Neural progenitor cell (in vitro differentiated cells): ENCODE results near the gene ANGEL2. TPM values are rescaled to one million over a fixed set of nuclear protein-coding genes. Genes with fewer than 3 reads are reported as not detected.
"Not testable (repeated sequence)": the region's sequence is repeated elsewhere in the genome, so short reads cannot be mapped to it uniquely, and the experiment has no call there.

Experiments used
- DNase-seq: peaks from one replicate; pipeline ENCODE4 v3.0.0-alpha.2; 2016; ENCODE audit warnings: low spot score
- H2AFZ ChIP-seq: fragments of 200-600 bp; sonication (generic); replicated peaks from 2 replicates; pipeline ENCODE4 v1.6.1; 2016; ENCODE audit warnings: antibody characterized with exemption
- H3F3A ChIP-seq: fragments of 200-600 bp; sonication (generic); 2 replicates; pipeline ENCODE4 v1.6.1; 2016; ENCODE audit warnings: antibody characterized with exemption, low read depth
- H3K27ac ChIP-seq: fragments of 200-600 bp; sonication (generic); 2 replicates; pipeline ENCODE4 v1.5.1; 2016; ENCODE audit warnings: mild to moderate bottlenecking
- H3K27me3 ChIP-seq: fragments of 200-600 bp; sonication (generic); 2 replicates; pipeline ENCODE4 v1.6.1; 2016; ENCODE audit warnings: mild to moderate bottlenecking, moderate library complexity
- H3K36me3 ChIP-seq: fragments of 200-600 bp; sonication (generic); 2 replicates; pipeline ENCODE4 v1.5.1; 2016
- H3K4me1 ChIP-seq: fragments of 200-600 bp; sonication (generic); 2 replicates; pipeline ENCODE4 v1.6.1; 2016; ENCODE audit warnings: mixed run types
- H3K4me2 ChIP-seq: fragments of 200-600 bp; sonication (generic); 2 replicates; pipeline ENCODE4 v1.6.1; 2016
- H3K4me3 ChIP-seq: fragments of 200-600 bp; sonication (generic); 2 replicates; pipeline ENCODE4 v1.5.1; 2016
- H3K79me2 ChIP-seq: fragments of 200-600 bp; sonication (generic); 2 replicates; pipeline ENCODE4 v1.6.1; 2016; ENCODE audit warnings: low read depth
- H3K9ac ChIP-seq: fragments of 200-600 bp; sonication (generic); 2 replicates; pipeline ENCODE4 v1.6.1; 2016
- H3K9me3 ChIP-seq: fragments of 200-600 bp; sonication (generic); 2 replicates; pipeline ENCODE4 v1.5.1; 2016; ENCODE audit warnings: low read depth
- H4K20me1 ChIP-seq: fragments of 200-600 bp; sonication (generic); 2 replicates; pipeline ENCODE4 v1.6.1; 2016; ENCODE audit warnings: low read depth
- H3K27ac Mint-ChIP-seq: 3 replicates; pipeline ENCODE4 v1.8.0; 2021; ENCODE audit warnings: mixed read lengths
- H3K27me3 Mint-ChIP-seq: 2 replicates; pipeline ENCODE4 v1.8.0; 2022; ENCODE audit warnings: low read depth, mild to moderate bottlenecking, inconsistent platforms, moderate library complexity, mixed read lengths; ENCODE audit not compliant: insufficient read depth
- H3K36me3 Mint-ChIP-seq: 3 replicates; pipeline ENCODE4 v1.8.0; 2021; ENCODE audit warnings: mixed read lengths
- H3K4me1 Mint-ChIP-seq: 3 replicates; pipeline ENCODE4 v1.8.0; 2021; ENCODE audit warnings: mixed read lengths
- H3K4me3 Mint-ChIP-seq: 3 replicates; pipeline ENCODE4 v1.8.0; 2021; ENCODE audit warnings: mild to moderate bottlenecking, moderate library complexity, mixed read lengths
- H3K9me3 Mint-ChIP-seq: 3 replicates; pipeline ENCODE4 v1.8.0; 2020; ENCODE audit warnings: mixed read lengths
- CTCF ChIP-seq: fragments of 200-600 bp; sonication (generic); IDR thresholded peaks from 2 replicates; pipeline ENCODE4 v1.5.1; 2017; ENCODE audit warnings: antibody characterized with exemption, mild to moderate bottlenecking
- EZH2 ChIP-seq: fragments of 200-600 bp; sonication (generic); IDR thresholded peaks from 2 replicates; pipeline ENCODE4 v1.6.1; 2017; ENCODE audit warnings: antibody characterized with exemption, mild to moderate bottlenecking, moderate library complexity
- EZH2phosphoT487 ChIP-seq: fragments of 200-600 bp; sonication (generic); IDR thresholded peaks from 2 replicates; pipeline ENCODE4 v1.6.1; 2017; ENCODE audit warnings: antibody characterized with exemption
- total RNA-seq: library from RNA; depleted of rRNA; stranded (reverse); fragments of >200 nt; gene quantifications from 2 replicates; pipeline ENCODE4 v1.2.3, GENCODE V29; 2015; ENCODE audit warnings: low replicate concordance

ANGEL2 gene
- total RNA-seq, 1 donor from 2014 or later: 101 TPM

GRCh38 chr1:212994926-212995325 is 20.7 kb downstream of the ANGEL2 start:
- Histone ChIP-seq H3K27ac (no peak overlapping the region), H3K79me2 (no peaks in the 10 kb centered on the region), H3K27me3 (no peaks in the 10 kb centered on the region), H3K4me3 (no peak overlapping the region), H3K4me2 (no peak overlapping the region), H3K9me3 (no peaks in the 10 kb centered on the region), H3K4me1 (no peaks in the 10 kb centered on the region), H3F3A (peaks cover 24% of the 10 kb centered on the region), H4K20me1 (no peaks in the 10 kb centered on the region), H2AFZ (no peak overlapping the region), H3K9ac (no peak overlapping the region), H3K36me3 (peaks cover 15% of the 10 kb centered on the region)
- Mint-ChIP-seq H3K36me3 (peaks cover 17% of the 10 kb centered on the region), H3K4me1 (no peaks in the 10 kb centered on the region), H3K27ac (no peak overlapping the region), H3K27me3 (no peaks in the 10 kb centered on the region), H3K9me3 (no peaks in the 10 kb centered on the region), H3K4me3 (no peak overlapping the region)
- DNase-seq: no peak
- no peak for TF ChIP-seq EZH2phosphoT487
- TF ChIP-seq CTCF: no peak

- H3K36me3 Mint-ChIP-seq: peaks cover 13% of the 10 kb centered on the region
- H2AFZ ChIP-seq, H3K27ac Mint-ChIP-seq: not testable (repeated sequence)
These were observed 21.7 kb downstream of the ANGEL2 start for GRCh38 chr1:212993960-212994359.

GRCh38 chr1:212990276-212990675 is 25.4 kb downstream of the ANGEL2 start:
- no peak overlapping the region for H3K4me2 ChIP-seq
- no peaks in the 10 kb centered on the region for H4K20me1 ChIP-seq
- Mint-ChIP-seq H3K27me3 (peaks cover 2% of the 10 kb centered on the region), H3K4me3 (no peak overlapping the region), H3K9me3 (no peaks in the 10 kb centered on the region), H3K36me3 (peaks cover 5% of the 10 kb centered on the region), H3K27ac (no peak overlapping the region), H3K4me1 (no peaks in the 10 kb centered on the region)
- H3F3A ChIP-seq: peaks cover 16% of the 10 kb centered on the region
- no peaks in the 10 kb centered on the region for H3K79me2 ChIP-seq
- no peaks in the 10 kb centered on the region for H3K9me3 ChIP-seq
- TF ChIP-seq EZH2: no peak
- TF ChIP-seq CTCF: no peak
- no peak for TF ChIP-seq EZH2phosphoT487
- H3K27me3 ChIP-seq: no peaks in the 10 kb centered on the region
- no peak overlapping the region for H2AFZ ChIP-seq
- no peak for DNase-seq
- H3K36me3 ChIP-seq: peaks cover 11% of the 10 kb centered on the region
- H3K27ac ChIP-seq: no peak overlapping the region
- no peak overlapping the region for H3K9ac ChIP-seq
- no peak overlapping the region for H3K4me3 ChIP-seq
- no peaks in the 10 kb centered on the region for H3K4me1 ChIP-seq

More at GRCh38 chr1:212993960-212994359, 21.7 kb downstream of the ANGEL2 start:
- H3K9me3 ChIP-seq, H3K4me1 ChIP-seq, H3K4me3 Mint-ChIP-seq, H3K4me1 Mint-ChIP-seq, DNase-seq, H3K4me3 ChIP-seq, H3K79me2 ChIP-seq, H3K9ac ChIP-seq, H3K9me3 Mint-ChIP-seq, H3K27me3 ChIP-seq, H4K20me1 ChIP-seq, H3K27me3 Mint-ChIP-seq, H3K4me2 ChIP-seq, H3K27ac ChIP-seq: not testable (repeated sequence)
- H3F3A ChIP-seq: peaks cover 30% of the 10 kb centered on the region
- H3K36me3 ChIP-seq: peaks cover 12% of the 10 kb centered on the region

GRCh38 chr1:212987702-212988322 is 27.9 kb downstream of the ANGEL2 start:
- Histone ChIP-seq H3K9me3 (no peaks in the 10 kb centered on the region), H3K4me2 (no peak overlapping the region), H3K27me3 (no peaks in the 10 kb centered on the region), H3K9ac (no peak overlapping the region), H3F3A (peaks cover 7% of the 10 kb centered on the region), H2AFZ (no peak overlapping the region), H3K36me3 (no peaks in the 10 kb centered on the region), H4K20me1 (no peaks in the 10 kb centered on the region), H3K4me3 (no peak overlapping the region), H3K4me1 (no peaks in the 10 kb centered on the region), H3K27ac (peak overlapping the region; percentile 53), H3K79me2 (no peaks in the 10 kb centered on the region)
- H3K4me1 Mint-ChIP-seq: peaks cover 4% of the 10 kb centered on the region
- no peak overlapping the region for H3K4me3 Mint-ChIP-seq
- peaks cover 5% of the 10 kb centered on the region for H3K36me3 Mint-ChIP-seq
- H3K9me3 Mint-ChIP-seq: no peaks in the 10 kb centered on the region
- DNase-seq: no peak
- H3K27ac Mint-ChIP-seq: no peak overlapping the region
- TF ChIP-seq EZH2 (no peak), CTCF (no peak), EZH2phosphoT487 (no peak)
- peaks cover 4% of the 10 kb centered on the region for H3K27me3 Mint-ChIP-seq
